NOMO-1 (cell line): Measurements from ENCODE around the gene GJA4.

Source experiments
- DNase-seq, 2 experiments: peaks; one replicate each; lab custom pipeline; 2025; ENCODE audit not compliant: unreplicated experiment in 2 of 2; lab: John Stamatoyannopoulos, UW

GJA4 gene

GRCh38 chr1:34829250-34829649, 36.5 kb downstream of the GJA4 start:
- DNase-seq = peak in 1 of 2 experiments; percentile 1

GRCh38 chr1:34831721-34832246, 39.0 kb downstream of the GJA4 start:
- DNase-seq = no peak

GRCh38 chr1:34833711-34834110, 40.9 kb downstream of the GJA4 start:
- peak; percentile 25 to 55 for DNase-seq

- DNase-seq = no peak
Observed at GRCh38 chr1:34839526-34840305, 46.9 kb downstream of the GJA4 start.

- DNase-seq = no peak
Observed at GRCh38 chr1:34840426-34840825, 47.6 kb downstream of the GJA4 start.

- no peak for DNase-seq
Observed at GRCh38 chr1:34842073-34842472, 49.3 kb downstream of the GJA4 start.

GRCh38 chr1:34842952-34843371, 50.2 kb downstream of the GJA4 start:
- no peak for DNase-seq

- DNase-seq = no peak
Observed at GRCh38 chr1:34843392-34844251, 50.8 kb downstream of the GJA4 start.

GRCh38 chr1:34844252-34844634, 51.4 kb downstream of the GJA4 start:
- DNase-seq = no peak
